GM11168 (cell line): ENCODE data around the gene EXTL2.
"Not testable (repeated sequence)": the region's sequence is repeated elsewhere in the genome, so short reads cannot be mapped to it uniquely, and the experiment has no call there.

ENCODE experiments used
- in situ Hi-C: fragments of 300-500 bp; cut with MboI; formaldehyde crosslinking; loops from one replicate; pipeline ENCODE4 v1.12.0; 2022; ENCODE audit warnings: low sequenced_read_pairs; ENCODE audit not compliant: unreplicated experiment

EXTL2 gene, protein sequence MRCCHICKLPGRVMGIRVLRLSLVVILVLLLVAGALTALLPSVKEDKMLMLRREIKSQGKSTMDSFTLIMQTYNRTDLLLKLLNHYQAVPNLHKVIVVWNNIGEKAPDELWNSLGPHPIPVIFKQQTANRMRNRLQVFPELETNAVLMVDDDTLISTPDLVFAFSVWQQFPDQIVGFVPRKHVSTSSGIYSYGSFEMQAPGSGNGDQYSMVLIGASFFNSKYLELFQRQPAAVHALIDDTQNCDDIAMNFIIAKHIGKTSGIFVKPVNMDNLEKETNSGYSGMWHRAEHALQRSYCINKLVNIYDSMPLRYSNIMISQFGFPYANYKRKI

GRCh38 chr1:100894603-100895539 lies at the start of gene EXTL2:
EXTL2 (minus strand) TSS chr1:100894842; CDS start chr1:100888757, 6,085 bp downstream.
- in situ Hi-C loops, result no loop called here

GRCh38 chr1:100943533-100943932 lies 48.9 kb upstream of the EXTL2 start:
- in situ Hi-C loops, result no loop called here

GRCh38 chr1:100942304-100943046 lies 47.8 kb upstream of the EXTL2 start:
- in situ Hi-C loops, result no loop called here

- in situ Hi-C loops, result no loop called here
These were observed 47.1 kb upstream of the EXTL2 start for GRCh38 chr1:100941580-100942216.

- in situ Hi-C loops, result no loop called here
These were observed 46.5 kb upstream of the EXTL2 start for GRCh38 chr1:100941098-100941527.

GRCh38 chr1:100936194-100936967 lies 41.7 kb upstream of the EXTL2 start:
- in situ Hi-C loops, result no loop called here

DNA sequence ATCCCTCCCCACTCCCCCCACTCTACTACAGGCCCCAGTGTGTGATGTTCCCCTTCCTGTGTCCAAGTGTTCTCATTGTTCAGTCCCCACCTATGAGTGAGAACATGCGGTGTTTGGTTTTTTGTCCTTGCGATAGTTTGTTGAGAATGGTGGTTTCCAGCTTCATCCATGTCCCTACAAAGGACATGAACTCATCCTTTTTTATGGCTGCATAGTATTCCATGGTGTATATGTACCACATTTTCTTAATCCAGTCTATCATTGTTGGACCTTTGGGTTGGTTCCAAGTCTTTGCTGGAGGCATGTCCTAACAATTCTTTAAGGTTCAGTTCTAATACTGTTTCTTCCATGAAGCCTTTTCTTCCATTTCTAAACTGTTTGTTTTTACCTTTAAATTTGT lies 38.9 kb upstream of the EXTL2 start:
- in situ Hi-C loops, result not testable (repeated sequence)

GRCh38 chr1:100931716-100932115 lies 37.1 kb upstream of the EXTL2 start:
- in situ Hi-C loops, result no loop called here

DNA sequence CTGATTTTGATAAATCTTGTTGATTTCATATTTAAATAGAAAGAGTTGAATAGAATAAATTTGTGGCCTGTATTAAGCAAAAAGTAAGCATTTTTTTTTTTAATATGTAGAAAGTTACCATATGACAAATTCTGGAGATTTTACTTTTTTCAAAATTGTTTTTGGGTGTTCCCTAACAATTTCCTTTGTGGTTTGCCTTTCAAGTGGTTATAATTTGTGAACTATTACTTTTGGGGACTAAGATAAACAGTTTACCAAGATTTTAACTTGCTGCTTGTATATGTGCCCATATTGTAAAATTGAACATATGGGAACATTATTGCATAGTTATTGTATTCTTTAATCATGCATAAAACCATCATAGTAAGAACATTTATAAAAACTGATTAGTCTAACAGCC lies 35.9 kb upstream of the EXTL2 start:
- in situ Hi-C loops, result no loop called here

DNA sequence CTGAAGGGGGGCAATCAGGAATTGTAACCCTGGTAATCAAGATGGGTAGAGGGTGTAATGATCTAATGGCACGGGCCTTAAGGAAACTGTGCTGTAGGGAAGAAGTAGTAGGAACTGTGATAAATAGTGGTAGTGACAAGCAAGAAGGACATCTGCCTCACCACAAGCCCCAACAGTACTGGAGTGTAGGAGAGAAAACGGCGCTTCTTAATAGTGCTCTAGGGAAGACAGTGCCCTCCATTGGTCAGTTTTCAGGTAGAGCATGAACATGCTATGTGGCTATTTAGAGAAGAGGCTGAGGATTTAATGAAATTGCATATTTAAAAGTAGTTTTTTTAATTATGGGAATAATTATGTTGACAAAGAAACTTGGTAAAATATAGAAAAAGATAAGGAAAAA lies 33.5 kb upstream of the EXTL2 start:
- in situ Hi-C loops, result loop anchor here (10.0 kb wide), 2 partner anchors 357 to 507 kb away; no protein-coding TSS in a partner anchor

DNA sequence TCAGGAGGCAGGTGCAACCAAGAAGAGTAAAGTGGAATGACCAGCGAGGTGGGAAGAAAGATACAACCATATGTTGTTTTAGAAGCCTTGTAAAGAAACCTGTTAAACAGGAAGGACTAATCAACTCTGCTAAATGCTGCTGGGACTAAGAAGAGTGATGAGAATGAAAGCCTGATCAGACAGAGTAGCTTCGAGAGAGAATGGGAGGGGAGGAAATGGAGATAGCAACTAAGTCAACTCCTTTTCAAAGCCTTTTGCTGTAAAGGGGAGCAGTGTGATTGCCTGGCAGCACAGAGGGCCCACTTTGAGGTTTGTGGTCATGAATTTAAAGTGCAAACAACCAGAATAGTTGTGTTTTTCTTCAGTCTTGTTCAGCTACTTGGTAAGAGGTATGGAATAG lies 32.6 kb upstream of the EXTL2 start:
- in situ Hi-C loops, result loop anchor here (10.0 kb wide), 2 partner anchors 358 to 508 kb away; no protein-coding TSS in a partner anchor

DNA sequence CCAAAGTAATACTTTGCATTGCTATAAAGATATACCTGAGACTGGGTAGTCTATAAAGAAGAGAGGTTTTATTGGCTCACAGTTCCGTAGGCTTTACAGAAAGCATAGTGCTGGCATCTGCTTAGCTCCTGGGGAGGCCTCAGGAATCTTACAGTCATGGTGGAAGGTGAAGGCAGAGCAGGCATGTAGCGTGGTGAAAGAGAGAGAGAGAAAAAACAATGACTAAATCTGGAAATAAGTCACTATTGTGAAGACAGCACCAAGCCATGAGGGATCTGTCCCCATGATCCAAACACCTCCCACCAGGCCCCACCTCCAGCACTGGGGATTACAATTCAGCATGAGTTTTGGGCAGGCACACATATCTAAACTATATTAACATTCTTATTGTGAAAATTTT lies 31.6 kb upstream of the EXTL2 start:
- in situ Hi-C loops, result loop anchor here (10.0 kb wide), 2 partner anchors 359 to 509 kb away; no protein-coding TSS in a partner anchor

- in situ Hi-C loops, result loop anchor here (10.0 kb wide), 2 partner anchors 360 to 510 kb away; no protein-coding TSS in a partner anchor
These were observed 30.3 kb upstream of the EXTL2 start for GRCh38 chr1:100924991-100925390.

DNA sequence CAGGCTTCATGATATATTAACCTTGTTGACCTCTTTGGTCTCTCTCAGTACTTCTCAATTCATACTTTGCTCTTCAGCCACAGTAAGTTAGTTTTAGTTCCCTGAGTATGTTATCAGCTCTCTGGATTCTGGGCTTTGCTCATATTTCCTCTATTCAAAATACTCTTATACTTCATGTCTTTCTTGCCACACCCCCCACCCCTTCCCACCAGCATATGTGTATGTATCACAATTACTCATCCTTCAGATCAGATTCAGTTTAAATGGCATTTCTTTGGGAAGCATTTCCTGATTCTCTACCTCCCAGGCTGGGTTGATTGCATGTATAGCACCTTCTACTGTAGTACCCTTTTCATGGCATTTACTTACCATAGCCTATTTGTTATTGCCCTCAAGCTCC lies 29.6 kb upstream of the EXTL2 start:
- in situ Hi-C loops, result loop anchor here (10.0 kb wide), 2 partner anchors 361 to 511 kb away; no protein-coding TSS in a partner anchor

DNA sequence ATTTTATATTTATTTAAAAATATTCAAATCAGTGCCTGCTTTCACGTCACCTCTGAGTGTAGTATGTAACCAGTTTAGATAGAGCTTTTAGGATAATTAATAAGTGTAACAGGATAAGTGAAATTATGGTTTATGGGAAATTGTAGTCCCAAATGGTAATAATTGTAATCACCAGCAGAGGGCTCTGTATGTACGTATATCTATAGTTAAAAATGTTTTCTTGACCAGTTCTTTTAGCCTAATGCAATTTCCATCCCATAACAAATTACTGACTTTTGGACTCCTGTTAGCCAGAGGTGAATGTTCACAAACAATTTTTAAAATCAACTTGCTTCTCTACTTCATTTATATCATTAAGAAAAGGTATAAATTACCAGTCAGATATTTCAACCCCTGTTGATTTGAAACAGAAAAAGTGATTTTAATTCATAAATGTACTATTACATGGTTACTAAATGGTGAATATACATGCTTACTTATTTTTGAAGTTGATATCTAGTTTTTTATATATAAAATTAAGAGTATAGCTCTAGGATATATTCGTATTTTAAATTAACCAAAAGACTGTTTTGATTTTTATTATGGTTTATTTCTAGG lies 26.6 kb upstream of the EXTL2 start:
- in situ Hi-C loops, result loop anchor here (10.0 kb wide), 2 partner anchors 364 to 514 kb away; no protein-coding TSS in a partner anchor

DNA sequence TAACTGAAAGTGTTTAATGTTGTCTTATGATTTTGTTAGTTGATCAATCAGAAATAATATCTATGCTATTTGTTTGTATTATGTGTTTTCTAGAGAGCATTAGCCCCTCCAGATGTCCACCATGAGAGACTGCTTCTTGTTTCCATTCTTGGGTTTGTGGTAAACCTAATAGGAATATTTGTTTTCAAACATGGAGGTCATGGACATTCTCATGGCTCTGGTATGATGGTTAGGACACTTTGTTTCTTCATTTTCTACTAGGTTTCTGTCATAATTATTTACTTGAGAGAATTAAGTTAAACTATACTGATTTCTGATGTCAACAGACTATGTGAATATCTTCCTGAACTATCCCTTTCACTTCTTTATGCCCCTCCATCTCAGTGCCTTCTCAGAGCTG lies 17.4 kb upstream of the EXTL2 start:
- in situ Hi-C loops, result no loop called here

GRCh38 chr1:100909018-100909417 lies 14.4 kb upstream of the EXTL2 start:
- in situ Hi-C loops, result no loop called here

- in situ Hi-C loops, result no loop called here
These were observed 13.2 kb upstream of the EXTL2 start for GRCh38 chr1:100907887-100908286.
